ENCODE data around the gene ADCY2.

The ADCY2 gene

GRCh38 chr5:7446913-7447312 lies 51.0 kb downstream of the ADCY2 start:
- no peak for DNase-seq

GRCh38 chr5:7453947-7454346 lies 58.0 kb downstream of the ADCY2 start:
- DNase-seq = no peak

- no peak for DNase-seq
Observed at GRCh38 chr5:7456206-7456605, 60.3 kb downstream of the ADCY2 start.

GRCh38 chr5:7461371-7461770 lies 65.4 kb downstream of the ADCY2 start:
- DNase-seq = no peak

- no peak for DNase-seq
Observed at GRCh38 chr5:7462758-7463157, 66.8 kb downstream of the ADCY2 start.

GRCh38 chr5:7464182-7464581 lies 68.2 kb downstream of the ADCY2 start:
- no peak for DNase-seq

- no peak for DNase-seq
Observed at GRCh38 chr5:7467179-7467578, 71.2 kb downstream of the ADCY2 start.

GRCh38 chr5:7468742-7469141 lies 72.8 kb downstream of the ADCY2 start:
- DNase-seq = no peak

- no peak for DNase-seq
Observed at GRCh38 chr5:7471710-7472109, 75.8 kb downstream of the ADCY2 start.

- DNase-seq = no peak
Observed at GRCh38 chr5:7473115-7473514, 77.2 kb downstream of the ADCY2 start.

- DNase-seq = no peak
Observed at GRCh38 chr5:7473668-7474215, 77.8 kb downstream of the ADCY2 start.

- DNase-seq = no peak
Observed at GRCh38 chr5:7474821-7475403, 79.0 kb downstream of the ADCY2 start.

- no peak for DNase-seq
Observed at GRCh38 chr5:7478459-7478858, 82.5 kb downstream of the ADCY2 start.

GRCh38 chr5:7488734-7489133 lies 92.8 kb downstream of the ADCY2 start:
- DNase-seq = no peak

- DNase-seq = no peak
Observed at GRCh38 chr5:7492371-7492770, 96.4 kb downstream of the ADCY2 start.

- no peak for DNase-seq
Observed at GRCh38 chr5:7493081-7493480, 97.1 kb downstream of the ADCY2 start.

- no peak for DNase-seq
Observed at GRCh38 chr5:7493622-7494021, 97.7 kb downstream of the ADCY2 start.

- DNase-seq = no peak
Observed at GRCh38 chr5:7494481-7495130, 98.7 kb downstream of the ADCY2 start.

GRCh38 chr5:7495131-7495517 lies 99.2 kb downstream of the ADCY2 start:
- DNase-seq = no peak

- DNase-seq = no peak
Observed at GRCh38 chr5:7500256-7500655, 104.3 kb downstream of the ADCY2 start.

GRCh38 chr5:7501061-7501460 lies 105.1 kb downstream of the ADCY2 start:
- no peak for DNase-seq

GRCh38 chr5:7503564-7503963 lies 107.6 kb downstream of the ADCY2 start:
- DNase-seq = no peak

GRCh38 chr5:7515284-7515914 lies 119.5 kb downstream of the ADCY2 start:
- DNase-seq = no peak

GRCh38 chr5:7516253-7516652 lies 120.3 kb downstream of the ADCY2 start:
- no peak for DNase-seq
